ENCODE results near the gene TBC1D8. TPM values are rescaled to one million over a fixed set of nuclear protein-coding genes. Genes with fewer than 3 reads are reported as not detected.

The TBC1D8 gene
- total and polyA plus RNA-seq, 2 of the 13 experiments (the other 11 are each of a cell fraction or from before 2014, with no cell fraction given) = 45.1 to 95.4 TPM

GRCh38 chr2:101038455-101039255 is 112.5 kb downstream of the TBC1D8 start (continued):
- TF ChIP-seq ATF7 (IDR thresholded peaks at IDR 0.05) = peak; percentile 70
- no peak; the same call in none of the 2 replicates for TF ChIP-seq ATF7 (CRISPR knock-in tag; IDR thresholded peaks at IDR 0.05)
- peak; percentile 82; the same call in 1 of the 2 replicates for TF ChIP-seq ATF2 (CRISPR knock-in tag; IDR thresholded peaks at IDR 0.05)
- TF ChIP-seq ZNF124 (CRISPR knock-in tag; IDR thresholded peaks at IDR 0.05) = peak; percentile 33; the same call in 1 of the 2 replicates
- no peak for TF ChIP-seq HNF4A (CRISPR knock-in tag; IDR thresholded peaks at IDR 0.05)
- no peak for TF ChIP-seq SP5 (CRISPR knock-in tag; IDR thresholded peaks at IDR 0.05; ENCODE audit: borderline replicate concordance, low read depth)
- no peak for TF ChIP-seq GTF2F1 (IDR thresholded peaks at IDR 0.05; ENCODE audit: low read length)
- no peak for TF ChIP-seq RBFOX2 (IDR thresholded peaks at IDR 0.05; ENCODE audit: low read depth, low read length)
- peak; percentile 74; the same call in 1 of the 2 replicates for TF ChIP-seq IKZF5 (CRISPR knock-in tag; IDR thresholded peaks at IDR 0.05)
- 0 out of 2 replicates have a peak, but pooled peaks have one; percentile 27 for TF ChIP-seq ZMAT3 (CRISPR knock-in tag; conservative IDR thresholded peaks at IDR 0.05)
- peak; percentile 64; the same call in 1 of the 2 replicates for TF ChIP-seq ARID4A (CRISPR knock-in tag; IDR thresholded peaks at IDR 0.05; ENCODE audit: borderline replicate concordance)
- TF ChIP-seq YEATS2 (CRISPR knock-in tag; IDR thresholded peaks at IDR 0.05; ENCODE audit: borderline replicate concordance) = 0 out of 2 replicates have a peak, but pooled peaks have one; percentile 36
- TF ChIP-seq SMC3 (IDR thresholded peaks at IDR 0.05; ENCODE audit: low read length) = peak; percentile 98
- TF ChIP-seq SP1 (IDR thresholded peaks at IDR 0.05) = no peak
- TF ChIP-seq SP1 (CRISPR knock-in tag; IDR thresholded peaks at IDR 0.05) = 0 out of 2 replicates have a peak, but pooled peaks have one; percentile 24
- TF ChIP-seq KMT2A (CRISPR knock-in tag; IDR thresholded peaks at IDR 0.05) = peak; percentile 60; the same call in 1 of the 2 replicates
- peak; percentile 52; the same call in 1 of the 2 replicates for TF ChIP-seq GATAD1 (CRISPR knock-in tag; IDR thresholded peaks at IDR 0.05)
- TF ChIP-seq ZNF335 (CRISPR knock-in tag; IDR thresholded peaks at IDR 0.05) = 0 out of 2 replicates have a peak, but pooled peaks have one; percentile 26
- TF ChIP-seq AKAP8 (CRISPR knock-in tag; IDR thresholded peaks at IDR 0.05) = no peak
- peak; percentile 28; the same call in 1 of the 2 replicates for TF ChIP-seq HMG20A (CRISPR knock-in tag; IDR thresholded peaks at IDR 0.05; ENCODE audit: borderline replicate concordance)
- TF ChIP-seq ERF (CRISPR knock-in tag; IDR thresholded peaks at IDR 0.05) = peak; percentile 66; the same call in 1 of the 2 replicates
- peak; percentile 58; the same call in 1 of the 2 replicates for TF ChIP-seq HDAC2 (CRISPR knock-in tag; IDR thresholded peaks at IDR 0.05)
- TF ChIP-seq THRA (CRISPR knock-in tag; IDR thresholded peaks at IDR 0.05; ENCODE audit: borderline replicate concordance) = peak; percentile 71; the same call in 1 of the 2 replicates

All from HepG2 (cell line).